Endothelial cell of umbilical vein (primary cell): Measurements from ENCODE around the gene GCNT2. TPM values are rescaled to one million over a fixed set of nuclear protein-coding genes. Genes with fewer than 3 reads are reported as not detected.
"Not testable (repeated sequence)": the region's sequence is repeated elsewhere in the genome, so short reads cannot be mapped to it uniquely, and the experiment has no call there.

Experiments
- BruUV-seq: library from RNA; stranded (reverse); fragments of 400-500 nt; replicated peaks from 2 replicates; lab custom pipeline; 2021; lab: Mats Ljungman, UMichigan
- CTCF ChIA-PET: fragments of 300-600, 350-600 bp; sonication (Branson Sonifier 250); formaldehyde crosslinking; loops from one replicate; lab custom pipeline; 2021; ENCODE audit warnings: antibody characterized with exemption, inconsistent platforms; lab: Charles Lee
- POLR2A ChIA-PET: fragments of 300-600, 350-600 bp; sonication (Branson Sonifier 250); formaldehyde crosslinking; loops from one replicate; lab custom pipeline; 2021; ENCODE audit warnings: antibody characterized with exemption, inconsistent platforms; lab: Charles Lee
- DNase-seq: peaks from one replicate; pipeline ENCODE4 v3.0.0-alpha.2; 2011; ENCODE audit warnings: low read depth, low spot score
- FAIRE-seq: peaks from 2 replicates; lab custom pipeline; 2011; peaks lifted over from hg19 to GRCh38; lab: Jason Lieb, UNC
- H2AFZ ChIP-seq: 2 replicates; pipeline ENCODE4 v1.6.0; 2012; ENCODE audit warnings: low read depth, low read length, control low read depth, inconsistent platforms
- H3K27ac ChIP-seq: 2 replicates; pipeline ENCODE4 v1.5.1; 2011; ENCODE audit warnings: low read depth, mild to moderate bottlenecking, control low read depth, low read length, moderate library complexity; ENCODE audit not compliant: insufficient read depth
- H3K27me3 ChIP-seq, 2 experiments: 2 replicates each; pipeline versions ENCODE4 v1.6.0 to v1.6.1; 2011; ENCODE audit warnings: low read length in 2 of 2, mixed read lengths in 1 of 2; ENCODE audit not compliant: control insufficient read depth in 2 of 2, insufficient read depth in 2 of 2
- H3K36me3 ChIP-seq, 2 experiments: 2 replicates in 1 of 2; 3 replicates in 1 of 2; pipeline ENCODE4 v1.5.1; 2011; ENCODE audit warnings: low read length in 2 of 2, mild to moderate bottlenecking in 1 of 2, moderate library complexity in 1 of 2; ENCODE audit not compliant: control insufficient read depth in 2 of 2, insufficient read depth in 2 of 2; ENCODE audit errors: extremely low read depth in 1 of 2
- H3K4me1 ChIP-seq: 3 replicates; pipeline ENCODE4 v1.5.1; 2011; ENCODE audit warnings: mild to moderate bottlenecking, low read length; ENCODE audit not compliant: control insufficient read depth, insufficient read depth; ENCODE audit errors: extremely low read depth
- H3K4me2 ChIP-seq: 2 replicates; pipeline ENCODE4 v1.6.1; 2011; ENCODE audit warnings: low read length, control low read depth, mixed read lengths; ENCODE audit not compliant: insufficient read depth
- H3K4me3 ChIP-seq, 3 experiments: fragments of 200-600 bp in 1 of 3; sonication (generic), shearing (Covaris generic) in 1 of 3; replicated peaks in 1 of 3; 2 replicates each; pipeline ENCODE4 v1.5.1; 2011 to 2016; ENCODE audit warnings: control low read depth in 3 of 3, low read length in 3 of 3, mild to moderate bottlenecking in 2 of 3, inconsistent platforms in 1 of 3, low read depth in 1 of 3, moderate library complexity in 1 of 3; ENCODE audit not compliant: insufficient read depth in 1 of 3
- H3K79me2 ChIP-seq: 2 replicates; pipeline ENCODE4 v1.6.0; 2012; ENCODE audit warnings: low read length, inconsistent platforms; ENCODE audit not compliant: control insufficient read depth, insufficient read depth
- H3K9ac ChIP-seq: replicated peaks from 2 replicates; pipeline ENCODE3; 2011; ENCODE audit warnings: low read length, control low read depth; ENCODE audit not compliant: insufficient read depth; ENCODE audit errors: extremely low read depth
- H3K9me1 ChIP-seq: replicated peaks from 3 replicates; pipeline ENCODE4 v1.6.0; 2011; ENCODE audit warnings: mild to moderate bottlenecking, low read length; ENCODE audit not compliant: control insufficient read depth, insufficient read depth; ENCODE audit errors: extremely low read depth
- H3K9me3 ChIP-seq: replicated peaks from 2 replicates; pipeline ENCODE4 v1.5.1; 2012; ENCODE audit warnings: low read length, inconsistent platforms; ENCODE audit not compliant: control insufficient read depth, insufficient read depth
- H4K20me1 ChIP-seq: replicated peaks from 2 replicates; pipeline ENCODE3; 2011; ENCODE audit warnings: mild to moderate bottlenecking, low read length; ENCODE audit not compliant: control insufficient read depth, insufficient read depth; ENCODE audit errors: extremely low read depth
- CTCF ChIP-seq, 2 donors: IDR thresholded peaks; 1 replicate in 1 of 2; 2 replicates in 1 of 2; pipeline ENCODE4 v1.5.1; 2011; ENCODE audit warnings: low read length in 2 of 2, mild to moderate bottlenecking in 2 of 2, moderate library complexity in 2 of 2, control low read depth in 1 of 2, inconsistent platforms in 1 of 2, low read depth in 1 of 2; ENCODE audit not compliant: insufficient read depth in 1 of 2; ENCODE audit errors: extremely low read depth in 1 of 2
- GATA2 ChIP-seq: IDR thresholded peaks from 2 replicates; pipeline ENCODE4 v1.7.0; 2011; ENCODE audit warnings: low read depth, mild to moderate bottlenecking, moderate library complexity, mixed read lengths, low read length; ENCODE audit not compliant: insufficient read length, insufficient read depth
- MYC ChIP-seq: IDR thresholded peaks from one replicate; pipeline ENCODE4 v1.6.1; 2011; ENCODE audit warnings: mild to moderate bottlenecking, low read depth, low read length
- POLR2A ChIP-seq: IDR thresholded peaks from 2 replicates; pipeline ENCODE4 v1.6.1; 2012; ENCODE audit warnings: low read depth, mild to moderate bottlenecking, control low read depth, low read length
- POLR2AphosphoS5 ChIP-seq: IDR thresholded peaks from 2 replicates; pipeline ENCODE4 v1.6.1; 2012; ENCODE audit warnings: low read depth, mild to moderate bottlenecking, control low read depth, low read length, moderate library complexity; ENCODE audit not compliant: insufficient read depth
- dilution Hi-C: fragments of 300-500 bp; cut with MboI; formaldehyde crosslinking; loops from one replicate; pipeline ENCODE4 v1.15.0; 2019; ENCODE audit warnings: low sequenced_read_pairs; ENCODE audit not compliant: extremely low pct_ligation_motif_present
- intact Hi-C: fragments of 100-400 bp; cut with micrococcal nuclease; formaldehyde crosslinking; loops from one replicate; pipeline ENCODE4 v1.10.0; 2022
- polyA plus RNA-seq, 4 experiments: library from polyadenylated mRNA; depleted of rRNA in 3 of 4; stranded (reverse) in 3 of 4; unstranded in 1 of 4; fragments of >200 nt; gene quantifications; 2 replicates each; pipeline versions ENCODE4 v1.2.1 to v1.2.3, GENCODE V29; 2011 to 2012; ENCODE audit warnings: missing spikeins in 1 of 4
- total RNA-seq: library from RNA; stranded (reverse); gene quantifications from 2 replicates; pipeline ENCODE4 v1.2.3, GENCODE V29; 2021

Gene GCNT2
- total and polyA plus RNA-seq, 2 donors (not counting 3 experiments of a cell fraction or from before 2014, with no cell fraction given): 3.8 to 10.9 TPM

DNA sequence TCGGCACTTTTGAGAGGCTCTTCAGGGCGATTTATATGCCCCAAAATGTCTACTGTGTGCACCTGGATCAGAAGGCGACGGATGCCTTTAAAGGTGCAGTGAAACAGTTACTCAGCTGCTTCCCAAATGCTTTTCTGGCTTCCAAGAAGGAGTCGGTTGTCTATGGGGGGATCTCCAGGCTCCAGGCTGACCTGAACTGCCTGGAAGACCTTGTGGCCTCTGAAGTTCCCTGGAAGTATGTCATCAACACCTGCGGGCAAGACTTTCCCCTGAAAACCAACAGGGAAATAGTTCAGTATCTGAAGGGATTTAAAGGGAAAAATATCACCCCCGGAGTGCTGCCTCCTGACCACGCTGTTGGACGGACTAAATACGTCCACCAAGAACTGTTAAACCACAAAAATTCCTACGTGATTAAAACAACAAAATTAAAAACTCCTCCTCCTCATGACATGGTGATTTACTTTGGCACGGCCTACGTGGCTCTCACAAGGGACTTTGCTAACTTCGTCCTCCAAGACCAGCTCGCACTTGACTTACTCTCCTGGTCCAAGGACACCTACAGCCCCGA, 8.2 kb downstream of the GCNT2 start:
- H3K4me2 ChIP-seq: peak overlapping the region; percentile 91
- DNase-seq (no peak), FAIRE-seq (no peak)
- intact Hi-C loops (loop anchor here (2.0 kb wide), 1 partner anchor 25 kb away; no protein-coding TSS in a partner anchor), dilution Hi-C loops (no loop called here)
- H3K4me3 ChIP-seq: peak overlapping the region in 1 of 3 experiments; percentile 72
- H3K27me3 ChIP-seq: no peaks in the 10 kb centered on the region
- H3K9me3 ChIP-seq: no peaks in the 10 kb centered on the region
- no peak overlapping the region for H2AFZ ChIP-seq
- TF ChIP-seq MYC (no peak), POLR2AphosphoS5 (no peak), CTCF (IDR thresholded peaks at IDR 0.05; ENCODE audit: extremely low read depth in 1 of 2, insufficient read depth in 1 of 2, low read depth in 1 of 2, low read length in 2 of 2) (no peak), GATA2 (no peak), POLR2A (no peak)
- ChIA-PET CTCF (interaction anchor here (1.0 to 1.3 kb wide), 2 partner anchors 9 to 26 kb away, joined by 3 to 5 read pairs; no protein-coding TSS in a partner anchor), POLR2A (interaction anchor here (0.5 kb wide), 1 partner anchor 9 kb away, joined by 7 read pairs; no protein-coding TSS in a partner anchor)
- H3K79me2 ChIP-seq: no peaks in the 10 kb centered on the region
- H3K9ac ChIP-seq: no peak overlapping the region
- H3K27ac ChIP-seq: peak overlapping the region; percentile 93
- no peaks in the 10 kb centered on the region for H3K9me1 ChIP-seq
- no peaks in the 10 kb centered on the region for H4K20me1 ChIP-seq
- H3K4me1 ChIP-seq: peaks cover 29% of the 10 kb centered on the region
- BruUV-seq: no TSS peak
- H3K36me3 ChIP-seq: no peaks in the 10 kb centered on the region

DNA sequence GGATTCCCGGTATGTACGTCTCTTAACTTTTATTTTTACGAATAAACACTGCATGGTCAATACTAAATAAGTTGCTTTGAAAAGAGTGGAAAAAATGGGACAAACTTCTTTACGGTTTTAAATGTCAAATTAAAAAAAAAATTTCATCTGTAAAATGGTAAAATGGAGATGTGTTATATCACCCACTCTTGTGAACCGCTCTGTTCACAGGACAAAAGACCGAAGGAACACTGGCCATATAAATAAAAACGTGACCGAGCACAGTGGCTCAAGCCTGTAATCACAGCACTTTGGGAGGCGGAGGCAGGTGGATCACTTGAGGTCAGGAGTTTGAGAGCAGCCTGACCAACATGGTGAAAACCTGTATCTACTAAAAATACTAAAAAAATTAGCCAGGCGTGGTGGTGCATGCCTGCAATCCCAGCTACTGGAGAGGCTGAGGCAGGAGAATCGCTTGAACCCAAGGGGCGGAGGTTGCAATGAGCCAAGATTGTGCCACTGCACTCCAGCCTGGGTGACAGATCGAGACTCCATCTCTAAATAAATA, 8.8 kb downstream of the GCNT2 start:
- CTCF ChIA-PET: interaction anchor here (1.0 to 2.2 kb wide), 2 partner anchors 9 to 26 kb away, joined by 4 to 5 read pairs; no protein-coding TSS in a partner anchor
- H2AFZ ChIP-seq, H3K36me3 ChIP-seq, H3K9ac ChIP-seq, POLR2A ChIA-PET, H4K20me1 ChIP-seq, BruUV-seq, H3K27me3 ChIP-seq, H3K9me3 ChIP-seq, H3K4me3 ChIP-seq, H3K4me2 ChIP-seq, DNase-seq, dilution Hi-C loops, H3K79me2 ChIP-seq, H3K9me1 ChIP-seq, FAIRE-seq, H3K27ac ChIP-seq: not testable (repeated sequence)
- intact Hi-C loops: loop anchor here (2.0 kb wide), 1 partner anchor 25 kb away; no protein-coding TSS in a partner anchor
- peaks cover 29% of the 10 kb centered on the region for H3K4me1 ChIP-seq
